Omental fat pad (tissue), 4 donors: ENCODE data around the gene PSG5. TPM values are rescaled to one million over a fixed set of nuclear protein-coding genes. Genes with fewer than 3 reads are reported as not detected.
"Not testable (repeated sequence)": the region's sequence is repeated elsewhere in the genome, so short reads cannot be mapped to it uniquely, and the experiment has no call there.

Experiments
- ATAC-seq: fragments of 150-250 bp; one replicate; pipeline ENCODE4 v1.9.1; 2016; ENCODE audit warnings: mild to moderate bottlenecking, moderate library complexity; ENCODE audit not compliant: low FRiP score
- DNase-seq: peaks from one replicate; pipeline ENCODE4 v3.0.0-alpha.2; 2019; ENCODE audit warnings: low spot score
- total RNA-seq, 4 donors: library from RNA; depleted of rRNA; stranded (reverse); fragments of >200 nt; gene quantifications; one replicate each; pipeline ENCODE4 v1.1.0, GENCODE V29; 2016
- TF ChIP-seq, protein P1 (sequence below), 3 donors: fragments of 450-650 bp; IDR thresholded peaks; one replicate each; pipeline ENCODE4 v1.5.1; 2016 to 2017; ENCODE audit warnings: antibody characterized with exemption in 3 of 3, mild to moderate bottlenecking in 3 of 3, moderate library complexity in 2 of 3

PSG5 gene
- total RNA-seq, result not detected

DNA sequence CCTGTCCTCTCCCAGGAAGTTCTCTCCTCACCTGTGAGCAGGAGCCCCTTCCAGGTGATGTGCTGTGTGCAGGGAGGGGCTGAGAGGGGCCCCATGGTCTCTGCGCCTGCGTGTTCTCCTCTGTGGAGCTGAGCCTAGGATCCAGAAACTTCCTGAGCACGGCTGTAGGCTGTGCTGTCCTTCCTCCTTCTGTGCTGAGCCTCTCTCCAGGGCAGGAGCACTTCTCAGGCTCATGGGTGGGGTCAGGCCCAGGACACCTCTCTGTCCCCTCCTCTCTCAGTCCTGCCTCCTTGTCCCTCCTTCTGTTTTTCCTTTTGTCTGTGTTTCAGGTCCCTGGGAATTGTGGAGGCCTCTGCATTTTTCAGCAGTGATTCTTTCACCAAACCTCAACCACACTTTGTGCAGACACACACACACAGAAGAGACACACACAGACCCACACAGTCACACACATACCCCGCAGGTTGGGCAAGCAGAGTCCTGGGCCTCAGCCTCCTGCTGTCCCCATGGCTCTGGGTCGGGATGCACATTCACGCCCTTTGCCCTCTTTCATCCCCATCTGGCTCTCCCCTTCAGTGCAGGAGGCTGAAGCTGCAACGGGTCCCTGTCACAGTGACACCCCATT lies at the start of gene PSG5:
TSS of gene PSG5 (minus strand) at position 226 of the 625 bp plus-strand sequence. CDS start at position 95, 131 bp downstream.
- not testable (repeated sequence) for DNase-seq, ATAC-seq

DNA sequence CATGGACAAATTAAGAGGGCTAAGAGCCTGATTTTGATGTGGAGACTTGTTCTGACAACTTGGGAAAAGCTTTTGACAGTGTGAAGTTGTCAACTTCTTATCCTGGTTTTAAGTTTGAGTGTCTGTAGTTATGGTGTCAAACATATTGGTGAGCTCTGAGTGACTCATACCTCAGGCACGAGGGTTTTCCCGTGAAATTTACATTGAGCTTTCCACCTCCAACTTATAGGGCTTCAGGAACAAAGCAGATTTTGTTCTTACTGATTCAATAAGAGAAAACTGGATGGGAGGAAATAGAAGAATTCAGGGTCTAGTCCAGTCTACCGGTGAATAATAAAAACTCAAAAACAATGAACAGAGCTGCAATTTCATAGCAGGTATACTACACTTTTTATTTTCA lies 49.4 kb upstream of the PSG5 start:
- ATAC-seq, DNase-seq: not testable (repeated sequence)

DNA sequence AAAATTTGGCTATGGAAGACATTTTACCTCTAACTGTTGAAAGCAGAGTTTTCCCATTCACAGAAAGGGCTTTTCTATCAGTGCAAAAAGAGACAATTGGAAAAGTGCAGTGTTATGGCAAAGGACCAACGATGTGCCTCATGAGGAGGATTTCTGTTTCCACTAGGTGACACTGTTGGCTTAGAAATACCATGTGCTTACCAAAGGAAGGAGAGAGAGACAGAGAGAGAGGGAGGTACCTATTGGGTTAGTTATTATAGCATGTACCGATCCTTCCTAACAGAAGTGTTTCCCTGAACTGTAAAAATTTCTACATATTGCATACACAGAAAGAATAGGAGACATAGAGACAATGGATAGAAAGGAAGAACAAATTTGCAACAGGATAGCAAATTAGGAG lies 43.0 kb upstream of the PSG5 start:
- DNase-seq (no peak), ATAC-seq (no peak)
- TF ChIP-seq, protein P1, sequence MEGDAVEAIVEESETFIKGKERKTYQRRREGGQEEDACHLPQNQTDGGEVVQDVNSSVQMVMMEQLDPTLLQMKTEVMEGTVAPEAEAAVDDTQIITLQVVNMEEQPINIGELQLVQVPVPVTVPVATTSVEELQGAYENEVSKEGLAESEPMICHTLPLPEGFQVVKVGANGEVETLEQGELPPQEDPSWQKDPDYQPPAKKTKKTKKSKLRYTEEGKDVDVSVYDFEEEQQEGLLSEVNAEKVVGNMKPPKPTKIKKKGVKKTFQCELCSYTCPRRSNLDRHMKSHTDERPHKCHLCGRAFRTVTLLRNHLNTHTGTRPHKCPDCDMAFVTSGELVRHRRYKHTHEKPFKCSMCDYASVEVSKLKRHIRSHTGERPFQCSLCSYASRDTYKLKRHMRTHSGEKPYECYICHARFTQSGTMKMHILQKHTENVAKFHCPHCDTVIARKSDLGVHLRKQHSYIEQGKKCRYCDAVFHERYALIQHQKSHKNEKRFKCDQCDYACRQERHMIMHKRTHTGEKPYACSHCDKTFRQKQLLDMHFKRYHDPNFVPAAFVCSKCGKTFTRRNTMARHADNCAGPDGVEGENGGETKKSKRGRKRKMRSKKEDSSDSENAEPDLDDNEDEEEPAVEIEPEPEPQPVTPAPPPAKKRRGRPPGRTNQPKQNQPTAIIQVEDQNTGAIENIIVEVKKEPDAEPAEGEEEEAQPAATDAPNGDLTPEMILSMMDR (IDR thresholded peaks at IDR 0.05), result no peak

DNA sequence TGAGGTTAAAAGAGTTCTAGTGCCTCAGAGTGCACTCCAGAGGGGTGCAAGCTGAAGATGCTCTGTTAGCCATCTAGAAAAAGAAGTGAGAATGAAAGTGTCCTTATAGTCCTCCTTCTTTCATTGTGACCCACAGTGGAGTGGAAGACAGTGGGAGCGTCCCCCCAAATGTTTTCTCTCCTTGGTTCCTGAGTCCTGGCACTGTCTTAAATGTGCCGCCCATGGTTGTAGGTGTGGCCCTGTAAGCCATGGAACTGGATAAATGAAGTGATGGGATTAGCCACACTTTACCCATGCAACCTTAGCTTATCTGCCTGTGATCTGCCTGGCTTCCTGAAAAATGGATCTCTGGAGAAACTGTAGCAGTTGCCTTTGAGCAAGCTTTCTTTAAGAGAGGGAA lies 42.4 kb upstream of the PSG5 start:
- not testable (repeated sequence) for DNase-seq, ATAC-seq

DNA sequence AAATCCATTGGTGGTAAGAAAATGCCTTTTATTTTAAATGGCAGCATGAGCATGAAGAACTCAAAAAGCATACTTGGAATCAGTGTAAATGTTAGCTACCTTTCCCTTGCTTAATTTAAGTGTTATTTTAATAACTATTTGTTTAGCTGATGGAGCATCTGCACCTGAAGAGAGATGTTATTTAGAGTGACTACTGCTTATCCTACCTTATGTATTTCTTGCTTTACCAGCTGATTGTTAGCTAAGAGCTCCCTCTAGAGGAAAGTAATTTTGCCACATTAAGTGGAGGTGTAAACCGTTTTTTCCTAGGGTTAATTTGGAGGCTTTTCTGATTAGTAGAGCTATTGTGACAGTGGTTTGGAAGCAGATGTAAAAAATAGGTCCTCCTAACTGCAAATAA lies 40.6 kb upstream of the PSG5 start:
- not testable (repeated sequence) for DNase-seq, ATAC-seq

DNA sequence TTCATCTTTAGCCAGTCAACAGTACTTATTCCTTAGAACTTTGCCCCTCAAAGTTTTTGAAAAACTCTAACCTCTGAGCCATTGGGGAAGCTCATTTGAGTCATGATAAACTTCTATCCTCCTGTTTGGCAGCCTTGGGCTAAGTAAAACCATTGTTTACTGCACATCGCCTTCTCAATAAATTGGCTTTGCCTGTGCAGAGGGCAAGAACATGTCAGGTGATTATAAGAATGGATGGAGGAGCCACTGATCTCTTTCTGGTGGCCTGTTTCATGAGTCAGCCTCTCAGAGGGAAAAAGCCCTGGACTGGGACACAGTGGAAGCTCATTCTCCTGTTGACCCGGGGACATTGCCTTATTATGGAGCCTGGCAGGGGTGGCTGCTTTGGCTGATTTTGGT lies 38.5 kb upstream of the PSG5 start:
- TF ChIP-seq, protein P1 (IDR thresholded peaks at IDR 0.05), result no peak
- no peak for DNase-seq
- ATAC-seq, result no peak

DNA sequence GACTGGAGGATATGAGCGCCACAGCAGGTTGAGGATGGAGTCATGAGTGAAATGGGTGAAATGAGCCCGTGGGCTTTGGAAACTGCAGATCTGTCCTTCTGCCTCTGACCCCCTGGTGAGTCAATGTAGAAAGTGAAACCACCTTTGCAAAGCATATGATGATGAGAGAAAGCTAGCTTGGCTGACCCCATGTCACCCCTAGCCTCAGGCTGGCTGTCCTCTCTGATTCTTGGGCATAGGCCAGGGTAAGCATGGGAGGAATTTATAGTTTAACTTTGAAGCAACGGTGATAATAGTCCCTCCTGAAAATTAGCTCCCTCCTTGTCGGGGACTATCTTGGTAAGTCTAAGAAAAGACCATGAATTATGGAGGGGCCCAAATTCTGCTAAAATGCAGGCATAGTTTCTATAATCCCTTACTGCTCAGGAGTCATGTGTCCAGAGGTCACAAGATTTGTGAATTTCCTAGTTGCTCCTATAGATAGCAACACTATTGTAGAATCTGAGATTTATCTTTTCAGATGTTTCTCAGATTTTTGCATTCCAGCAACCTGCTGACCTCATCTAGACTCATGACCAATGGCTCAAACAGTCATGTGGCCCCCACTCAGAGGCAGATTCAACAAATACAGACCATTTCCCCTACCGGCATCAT lies 38.0 kb upstream of the PSG5 start:
- not testable (repeated sequence) for ATAC-seq, DNase-seq

DNA sequence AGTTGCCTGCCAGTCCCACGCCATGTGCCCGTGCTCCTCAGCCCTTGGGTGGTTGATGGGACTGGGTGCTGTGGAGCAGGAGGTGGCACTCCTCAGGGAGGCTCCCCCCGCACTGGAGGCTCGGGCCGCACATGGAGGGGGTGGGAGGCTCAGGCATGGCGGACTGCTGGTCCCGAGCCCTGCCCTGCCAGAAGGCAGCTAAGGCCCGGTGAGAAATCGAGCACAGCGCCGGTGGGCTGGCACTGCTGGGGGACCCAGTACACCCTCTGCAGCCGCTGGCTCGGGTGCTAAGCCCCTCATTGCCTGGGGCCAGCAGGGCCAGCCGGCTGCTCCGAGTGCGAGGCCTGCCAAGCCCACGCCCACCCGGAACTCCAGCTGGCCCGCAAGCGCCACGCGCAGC lies 35.6 kb upstream of the PSG5 start:
- not testable (repeated sequence) for DNase-seq, ATAC-seq

DNA sequence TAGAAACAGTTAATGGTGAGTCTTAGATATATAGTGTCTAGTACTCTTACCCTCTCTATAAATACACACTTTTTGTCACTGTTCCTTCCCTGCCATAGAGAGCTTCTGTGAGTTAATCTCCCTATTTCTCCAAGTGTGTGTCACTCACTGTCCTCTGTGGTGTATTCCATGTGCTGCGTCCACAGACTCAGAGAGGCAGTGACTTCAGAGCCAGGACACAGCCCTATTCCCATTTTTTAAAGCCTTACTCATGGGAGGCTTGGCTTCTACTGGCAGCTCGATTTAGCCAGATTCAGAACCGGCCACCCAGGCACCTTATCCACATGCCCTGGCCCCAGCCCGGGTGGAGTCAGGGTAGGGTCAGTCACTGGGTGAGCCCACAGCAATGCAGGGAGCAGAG lies 32.8 kb upstream of the PSG5 start:
- DNase-seq, ATAC-seq: not testable (repeated sequence)

DNA sequence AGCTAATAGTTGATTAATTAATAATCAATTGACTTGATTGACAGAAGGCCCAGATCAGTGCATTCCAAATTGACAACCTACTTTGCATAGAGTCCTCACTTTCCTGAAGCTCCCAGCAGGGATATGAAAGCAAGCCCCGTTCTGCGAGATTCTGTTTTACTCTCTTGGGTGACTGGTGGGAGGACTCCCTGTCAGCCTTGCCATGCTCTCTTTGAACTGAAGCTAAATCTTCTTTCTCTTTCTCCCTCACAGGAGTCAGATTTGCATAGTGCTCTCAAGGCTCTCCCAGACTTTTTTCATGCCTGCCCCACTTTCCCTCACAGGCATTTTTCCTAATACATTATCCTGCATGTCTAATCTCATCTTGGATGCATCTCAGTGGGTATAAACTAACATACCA lies 29.5 kb upstream of the PSG5 start:
- DNase-seq, ATAC-seq: not testable (repeated sequence)

DNA sequence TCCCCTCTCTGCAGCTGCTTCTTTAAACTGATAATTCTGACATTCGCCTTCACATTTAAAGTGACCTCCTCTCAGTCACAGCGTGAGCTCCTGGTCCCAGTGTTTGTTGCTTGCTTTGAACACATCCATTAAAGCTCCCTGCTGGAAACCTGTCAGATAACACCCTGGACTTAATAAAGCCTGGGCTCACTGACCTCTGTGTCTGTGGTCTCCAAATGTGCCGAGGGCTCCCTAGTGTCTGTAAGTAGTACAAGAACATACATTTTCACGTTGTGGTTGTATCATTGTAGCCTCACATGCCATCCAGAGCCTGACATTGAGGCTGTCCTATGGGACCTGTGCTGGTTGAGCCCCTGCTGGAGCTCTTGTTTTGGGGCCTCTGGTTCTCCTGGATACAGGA lies 21.7 kb upstream of the PSG5 start:
- TF ChIP-seq, protein P1 (IDR thresholded peaks at IDR 0.05), result no peak
- no peak for DNase-seq
- ATAC-seq, result no peak

DNA sequence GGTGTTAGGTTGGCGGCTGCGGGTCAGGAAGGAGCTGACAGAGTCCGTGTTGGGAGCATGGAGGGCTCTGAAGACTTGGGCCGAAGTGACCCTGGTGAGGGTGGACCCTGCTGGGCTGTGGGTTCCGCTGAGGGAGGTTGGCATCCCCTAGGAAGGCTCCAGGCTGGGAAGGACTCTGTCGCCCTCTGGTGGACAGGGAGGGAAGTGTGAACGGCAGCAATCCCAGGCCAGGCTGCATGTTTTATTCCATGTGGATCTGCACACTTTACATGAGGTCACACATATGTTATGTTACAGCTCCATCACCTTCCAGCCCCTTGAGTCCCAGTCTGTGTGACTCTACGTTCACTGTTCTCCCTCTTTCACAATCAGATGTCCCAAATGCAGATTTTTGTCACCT lies 20.8 kb upstream of the PSG5 start:
- not testable (repeated sequence) for DNase-seq, ATAC-seq

DNA sequence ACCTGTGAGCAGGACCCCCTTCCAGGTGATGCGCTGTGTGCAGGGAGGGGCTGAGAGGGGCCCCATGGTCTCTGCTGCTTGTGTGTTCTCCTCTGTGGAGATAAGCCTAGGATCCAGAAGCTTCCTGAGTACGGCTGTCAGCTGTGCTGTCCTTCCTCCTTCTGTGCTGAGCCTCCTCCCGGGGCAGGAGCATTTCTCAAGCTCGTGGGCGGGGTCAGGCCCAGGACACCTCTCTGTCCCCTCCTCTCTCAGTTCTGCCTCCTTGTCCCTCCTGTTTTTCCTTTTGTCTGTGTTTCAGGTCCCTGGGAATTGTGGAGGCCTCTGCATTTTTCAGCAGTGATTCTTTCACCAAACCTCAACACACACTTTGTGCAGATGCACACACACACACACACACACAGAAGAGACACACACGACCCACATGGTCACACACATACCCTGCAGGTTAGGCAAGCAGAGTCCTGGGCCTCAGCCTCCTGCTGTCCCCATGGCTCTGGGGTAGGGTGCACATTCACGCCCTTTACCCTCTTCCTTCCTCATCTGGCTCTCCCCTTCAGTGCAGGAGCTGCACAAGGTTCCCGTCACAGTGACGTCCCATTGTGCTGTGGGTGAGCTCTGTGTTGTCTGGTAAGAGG lies 19.3 kb upstream of the PSG5 start, which contains the start of gene PSG4:
TSS of gene PSG4 (minus strand) at position 168 of the 635 bp plus-strand sequence. CDS start at position 66, 102 bp downstream.
- not testable (repeated sequence) for ATAC-seq, DNase-seq

DNA sequence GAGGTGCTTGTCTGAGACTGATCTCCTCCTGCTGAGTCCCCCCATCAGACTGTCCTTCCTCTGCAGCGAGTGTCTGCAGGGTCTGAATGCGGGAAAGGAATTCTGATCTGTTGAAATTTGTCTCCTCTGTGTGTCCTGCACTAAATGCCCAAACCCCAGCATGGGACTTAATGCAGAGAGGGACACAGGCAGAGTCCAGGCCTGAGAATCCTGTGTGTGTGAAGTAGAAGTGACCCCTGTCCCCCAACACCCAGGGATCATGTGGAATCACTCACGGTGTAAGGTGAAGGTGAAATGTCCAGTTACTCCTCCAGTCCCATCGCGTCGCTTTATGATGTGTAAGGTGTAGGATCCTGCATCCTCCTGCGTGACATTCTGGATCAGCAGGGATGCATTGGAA lies 17.3 kb upstream of the PSG5 start:
- not testable (repeated sequence) for ATAC-seq, DNase-seq

DNA sequence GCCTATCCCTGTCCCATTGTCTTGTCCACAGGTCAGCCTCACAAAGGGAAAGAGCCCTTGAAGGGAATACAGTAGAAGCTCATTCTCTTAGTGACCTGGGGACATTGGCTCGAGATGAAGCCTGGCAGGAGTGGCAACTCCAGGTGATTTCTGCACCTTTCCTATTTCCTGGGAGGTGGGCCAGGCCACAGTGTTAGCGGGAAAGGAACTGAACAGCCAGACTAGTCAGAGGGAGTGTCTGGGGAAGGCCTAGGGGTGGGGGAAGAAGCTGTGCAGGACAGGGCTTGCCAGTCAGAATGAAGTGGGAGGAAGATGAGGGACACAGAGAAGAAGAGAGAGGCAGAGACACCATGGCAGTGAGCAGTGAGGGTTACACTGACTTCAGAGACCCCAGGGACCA lies 15.6 kb upstream of the PSG5 start:
- not testable (repeated sequence) for ATAC-seq, DNase-seq

DNA sequence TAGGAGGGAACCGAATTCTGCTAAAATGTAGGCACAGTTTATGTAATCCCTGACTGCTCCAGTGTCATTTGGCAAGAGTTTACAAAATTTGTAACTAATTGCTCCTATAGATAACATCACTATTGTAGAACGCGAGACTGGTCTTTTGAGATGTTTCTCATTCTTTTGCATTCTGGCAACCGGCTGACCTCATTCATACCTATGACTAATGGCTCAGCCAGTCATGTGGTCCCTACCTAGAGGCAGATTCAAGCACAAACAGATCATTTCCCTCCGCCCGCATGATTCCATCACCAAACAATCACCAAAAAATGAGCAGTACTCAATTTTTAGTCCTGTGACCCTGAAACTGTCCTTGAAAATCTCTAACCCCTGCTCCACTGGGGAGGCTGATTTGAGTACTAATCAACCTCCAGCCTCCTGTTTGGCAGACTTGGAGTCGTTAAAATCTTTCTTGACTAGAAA lies 15.0 kb upstream of the PSG5 start:
- DNase-seq, ATAC-seq: not testable (repeated sequence)
